Fibroblast of pulmonary artery (primary cell): Measurements from ENCODE around the gene LRCH3.
"Not testable (repeated sequence)": the region's sequence is repeated elsewhere in the genome, so short reads cannot be mapped to it uniquely, and the experiment has no call there.

Experiments used
- DNase-seq: peaks from one replicate; pipeline ENCODE4 v3.0.0-alpha.2; 2010; ENCODE audit warnings: low read depth
- H3K4me3 ChIP-seq: replicated peaks from 2 replicates; pipeline ENCODE4 v1.5.1; 2011; ENCODE audit warnings: low read depth, mild to moderate bottlenecking, control low read depth, low read length, moderate library complexity
- CTCF ChIP-seq: IDR thresholded peaks from 2 replicates; pipeline ENCODE4 v1.5.1; 2011; ENCODE audit warnings: mild to moderate bottlenecking, control low read depth, low read length, inconsistent platforms; ENCODE audit errors: missing control alignments

LRCH3 gene

GRCh38 chr3:197878427-197878826 lies 87.4 kb downstream of the LRCH3 start:
- TF ChIP-seq CTCF, result no peak
- DNase-seq, result no peak
- H3K4me3 ChIP-seq, result no peak overlapping the region

DNA sequence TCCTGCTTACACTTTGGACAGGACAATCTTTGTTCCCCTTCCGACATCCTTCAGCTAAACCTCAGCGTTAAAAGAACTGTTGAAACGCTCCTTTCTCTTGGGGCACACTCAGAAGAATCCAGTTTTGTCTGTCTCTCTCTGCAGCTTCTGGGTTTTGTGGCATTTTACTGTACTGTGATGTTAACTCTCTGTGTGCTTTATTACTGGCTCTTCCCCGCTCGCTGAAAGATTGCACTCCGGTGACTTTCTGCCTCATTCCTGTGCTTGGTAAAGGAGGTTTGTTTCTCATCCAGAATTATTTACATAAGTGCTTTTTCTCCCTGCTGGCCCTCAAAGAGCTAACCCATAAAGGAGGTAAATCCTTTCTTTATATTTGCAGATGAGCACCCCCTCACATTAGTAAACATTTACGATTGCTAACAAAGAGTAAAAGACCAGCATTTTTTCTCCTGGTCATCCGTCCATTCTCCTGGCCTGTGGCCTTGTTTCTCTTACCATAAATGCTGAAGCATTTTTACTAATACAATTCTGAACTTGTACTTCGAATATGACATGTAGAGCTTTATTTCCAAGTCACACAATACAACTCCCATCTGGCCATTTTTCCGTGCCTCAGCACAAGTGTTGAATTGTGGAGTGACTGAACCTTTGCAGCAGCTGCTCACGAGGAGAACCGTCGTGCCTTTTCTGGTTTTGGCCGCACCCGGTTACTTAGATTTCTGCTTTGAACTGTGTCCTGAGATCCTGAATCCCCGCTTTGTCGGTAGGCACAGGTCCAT lies 89.6 kb downstream of the LRCH3 start:
- H3K4me3 ChIP-seq, result no peak overlapping the region
- no peak for TF ChIP-seq CTCF
- no peak for DNase-seq

GRCh38 chr3:197881270-197881969 lies 90.4 kb downstream of the LRCH3 start:
- H3K4me3 ChIP-seq, result no peak overlapping the region
- DNase-seq, result no peak
- TF ChIP-seq CTCF, result no peak

DNA sequence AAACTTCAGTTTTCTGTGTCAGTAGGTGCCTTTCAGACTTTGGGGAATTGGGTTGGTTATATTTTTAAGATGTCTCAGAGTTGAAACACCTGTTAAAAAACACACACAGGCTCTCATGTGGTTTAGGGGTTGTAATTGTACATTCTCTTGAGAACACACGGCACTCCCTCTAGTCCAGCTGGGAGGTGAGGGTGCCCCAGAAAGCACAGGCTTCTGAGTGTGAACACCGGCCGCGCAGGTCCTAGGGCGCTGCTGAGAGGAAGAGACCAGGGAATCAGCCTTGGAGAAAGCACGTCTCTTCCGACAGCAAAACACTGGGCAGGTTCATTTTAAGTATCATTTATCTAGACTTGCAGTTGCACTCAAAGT lies 90.9 kb downstream of the LRCH3 start:
- DNase-seq, result no peak
- TF ChIP-seq CTCF, result no peak

DNA sequence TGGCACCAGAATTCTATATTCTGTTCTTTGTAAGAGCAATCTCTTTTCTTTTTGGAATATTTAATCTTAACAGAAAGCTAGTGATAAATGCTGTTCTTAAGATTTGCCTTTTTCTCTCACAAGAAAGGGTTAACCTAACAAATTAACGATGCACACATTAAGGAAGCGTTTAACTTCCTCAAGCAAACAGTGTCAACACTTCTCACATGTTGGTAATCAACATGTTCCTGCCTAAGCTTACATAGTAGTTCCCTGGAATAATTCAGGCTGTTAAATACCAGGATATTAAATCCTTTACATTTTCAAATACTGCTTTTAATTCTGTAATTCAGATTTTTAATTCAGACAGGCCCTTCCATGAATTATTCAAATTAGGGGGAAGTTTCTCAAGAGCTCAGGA lies 91.5 kb downstream of the LRCH3 start:
- no peak for TF ChIP-seq CTCF
- DNase-seq, result no peak
- H3K4me3 ChIP-seq, result no peak overlapping the region

More for the DNA sequence above, 90.9 kb downstream of the LRCH3 start:
- no peak overlapping the region for H3K4me3 ChIP-seq

DNA sequence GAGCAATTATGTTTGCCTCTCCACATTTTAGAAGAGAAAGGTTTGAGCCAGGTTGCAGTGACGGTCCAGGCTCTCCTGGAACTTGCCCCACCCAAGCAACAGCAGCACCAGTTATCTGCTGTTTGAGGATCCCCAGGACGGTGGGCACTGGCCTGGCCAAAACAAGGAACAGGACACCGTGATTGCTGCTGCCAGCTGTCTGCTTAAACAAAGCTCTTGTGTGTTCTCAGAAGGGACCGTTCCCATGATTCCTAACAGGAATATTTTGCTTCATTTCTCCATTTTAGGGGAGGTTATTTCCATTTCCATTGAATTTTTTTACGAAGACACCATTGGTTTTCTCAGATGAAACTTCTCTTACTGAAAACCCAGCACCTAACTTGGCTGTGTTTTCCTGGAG lies 92.5 kb downstream of the LRCH3 start:
- no peak for TF ChIP-seq CTCF
- H3K4me3 ChIP-seq, result no peak overlapping the region
- no peak for DNase-seq

DNA sequence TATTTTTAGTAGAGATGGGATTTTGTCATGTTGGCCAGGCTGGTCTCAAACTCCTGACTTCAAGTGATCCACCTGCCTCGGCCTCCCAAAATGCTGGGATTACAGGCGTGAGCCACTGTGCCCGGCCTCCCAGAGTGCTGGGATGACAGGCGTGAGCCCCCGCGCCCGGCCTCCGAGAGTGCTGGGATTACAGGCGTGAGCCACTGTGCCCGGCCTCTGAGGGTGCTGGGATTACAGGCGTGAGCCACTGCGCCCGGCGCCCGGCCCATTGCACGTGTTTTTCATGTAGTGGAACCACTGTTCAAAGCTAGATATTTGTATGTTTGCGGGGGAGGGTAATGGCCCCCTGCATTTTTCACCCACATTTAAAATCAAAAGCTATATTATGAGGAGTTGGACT lies 93.3 kb downstream of the LRCH3 start:
- not testable (repeated sequence) for DNase-seq, H3K4me3 ChIP-seq

GRCh38 chr3:197886052-197886451 lies 95.0 kb downstream of the LRCH3 start:
- H3K4me3 ChIP-seq, DNase-seq: not testable (repeated sequence)

GRCh38 chr3:197887430-197888053 lies 96.5 kb downstream of the LRCH3 start:
- DNase-seq, H3K4me3 ChIP-seq: not testable (repeated sequence)
